H1 (cell line): ENCODE measurements around the gene CERCAM. TPM values are rescaled to one million over a fixed set of nuclear protein-coding genes. Genes with fewer than 3 reads are reported as not detected.

Experiments used
- CTCF ChIA-PET: fragments of 300-600 bp; sonication (Branson Sonifier 250); formaldehyde crosslinking; loops from one replicate; lab custom pipeline; 2021; ENCODE audit not compliant: partially characterized antibody; lab: Charles Lee
- POLR2A ChIA-PET: fragments of 300-600 bp; sonication (Branson Sonifier 250); formaldehyde crosslinking; loops from one replicate; lab custom pipeline; 2021; ENCODE audit warnings: inconsistent platforms; ENCODE audit not compliant: partially characterized antibody; lab: Charles Lee
- DNase-seq, 2 experiments: peaks; one replicate each; pipeline versions ENCODE4 v3.0.0 to v3.0.0-alpha.2; 2010 to 2022; ENCODE audit warnings: low spot score in 2 of 2, low read depth in 1 of 2, mixed read lengths in 1 of 2
- FAIRE-seq: peaks from 2 replicates; lab custom pipeline; 2011; peaks lifted over from hg19 to GRCh38; lab: Jason Lieb, UNC
- H2AFZ ChIP-seq: 2 replicates; pipeline ENCODE4 v1.8.1; 2012; ENCODE audit warnings: low read length, inconsistent platforms
- H2AK5ac ChIP-seq: 2 replicates; pipeline ENCODE4 v1.6.1; 2013; ENCODE audit warnings: low read depth, low read length
- H2BK120ac ChIP-seq: replicated peaks from 2 replicates; pipeline ENCODE3; 2013; ENCODE audit warnings: low read depth, low read length, inconsistent platforms
- H2BK12ac ChIP-seq: 2 replicates; pipeline ENCODE4 v1.6.1; 2013; ENCODE audit warnings: low read depth, low read length
- H2BK15ac ChIP-seq: 2 replicates; pipeline ENCODE4 v1.6.1; 2013; ENCODE audit warnings: low read length
- H2BK20ac ChIP-seq: 2 replicates; pipeline ENCODE4 v1.6.1; 2013; ENCODE audit warnings: low read length
- H2BK5ac ChIP-seq: 2 replicates; pipeline ENCODE4 v1.6.1; 2013; ENCODE audit warnings: low read depth, low read length
- H3K14ac ChIP-seq: 2 replicates; pipeline ENCODE4 v1.6.1; 2013; ENCODE audit warnings: inconsistent platforms; ENCODE audit not compliant: insufficient read length
- H3K18ac ChIP-seq: 2 replicates; pipeline ENCODE4 v1.6.1; 2013; ENCODE audit warnings: low read length; ENCODE audit errors: extremely low read depth
- H3K23ac ChIP-seq: 2 replicates; pipeline ENCODE4 v1.6.1; 2013; ENCODE audit warnings: inconsistent platforms; ENCODE audit not compliant: insufficient read length
- H3K23me2 ChIP-seq: 2 replicates; pipeline ENCODE4 v1.6.1; 2013; ENCODE audit warnings: low read depth, low read length
- H3K27ac ChIP-seq: 2 replicates; pipeline ENCODE4 v1.6.1; 2011; ENCODE audit warnings: low read depth, low read length, inconsistent platforms
- H3K27me3 ChIP-seq, 4 experiments: replicated peaks in 1 of 4; 1 replicate in 1 of 4; 2 replicates in 3 of 4; pipeline versions ENCODE4 v1.6.1 to v1.8.1; 2011 to 2013; ENCODE audit warnings: low read length in 3 of 4, mild to moderate bottlenecking in 3 of 4, inconsistent platforms in 2 of 4, mixed read lengths in 2 of 4, moderate library complexity in 1 of 4; ENCODE audit not compliant: control insufficient read depth in 3 of 4, insufficient read depth in 3 of 4; ENCODE audit errors: extremely low read depth in 1 of 4
- H3K36me3 ChIP-seq, 4 experiments: 2 replicates each; pipeline versions ENCODE4 v1.6.1 to v1.8.1; 2011 to 2013; ENCODE audit warnings: mild to moderate bottlenecking in 4 of 4, low read length in 3 of 4, moderate library complexity in 2 of 4, control low read depth in 1 of 4, inconsistent platforms in 1 of 4; ENCODE audit not compliant: insufficient read depth in 4 of 4, control insufficient read depth in 2 of 4
- H3K4ac ChIP-seq: replicated peaks from 2 replicates; pipeline ENCODE3; 2013; ENCODE audit warnings: low read length, low read depth, mixed read lengths, inconsistent platforms; ENCODE audit not compliant: insufficient read length
- H3K4me1 ChIP-seq, 4 experiments: replicated peaks in 1 of 4; 1 replicate in 1 of 4; 2 replicates in 3 of 4; pipeline versions ENCODE4 v1.6.1 to v1.8.1; 2011 to 2013; ENCODE audit warnings: low read length in 3 of 4, inconsistent platforms in 2 of 4, mixed read lengths in 1 of 4; ENCODE audit not compliant: insufficient read depth in 4 of 4, control insufficient read depth in 3 of 4
- H3K4me2 ChIP-seq, 2 experiments: 2 replicates each; pipeline versions ENCODE4 v1.6.1 to v1.8.1; 2011 to 2013; ENCODE audit warnings: low read depth in 2 of 2, low read length in 2 of 2, control low read depth in 1 of 2, inconsistent platforms in 1 of 2, mild to moderate bottlenecking in 1 of 2; ENCODE audit not compliant: insufficient read depth in 1 of 2
- H3K4me3 ChIP-seq, 4 experiments: fragments of 200-600, 300-600 bp in 1 of 4; sonication (generic), shearing (Covaris generic), sonication (Bioruptor Twin) in 1 of 4; 2 replicates each; pipeline versions ENCODE4 v1.5.1 to v1.8.1; 2011 to 2016; ENCODE audit warnings: low read length in 4 of 4, low read depth in 3 of 4, control low read depth in 2 of 4, inconsistent platforms in 2 of 4, mild to moderate bottlenecking in 2 of 4, mixed read lengths in 1 of 4, moderate library complexity in 1 of 4; ENCODE audit not compliant: insufficient read depth in 2 of 4; ENCODE audit errors: extremely low read depth in 1 of 4
- H3K56ac ChIP-seq: replicated peaks from 2 replicates; pipeline ENCODE3; 2013; ENCODE audit warnings: low read depth, mild to moderate bottlenecking, mixed read lengths, low read length, inconsistent platforms; ENCODE audit not compliant: insufficient read length
- H3K79me1 ChIP-seq: 2 replicates; pipeline ENCODE4 v1.6.1; 2013; ENCODE audit warnings: low read depth, low read length, control low read depth
- H3K79me2 ChIP-seq, 2 experiments: 2 replicates each; pipeline versions ENCODE4 v1.6.1 to v1.8.1; 2012 to 2013; ENCODE audit warnings: low read length in 2 of 2, mild to moderate bottlenecking in 2 of 2, inconsistent platforms in 1 of 2; ENCODE audit not compliant: insufficient read depth in 2 of 2, control insufficient read depth in 1 of 2
- H3K9ac ChIP-seq, 4 experiments: replicated peaks in 1 of 4; 1 replicate in 1 of 4; 2 replicates in 3 of 4; pipeline versions ENCODE4 v1.6.1 to v1.8.1; 2011 to 2013; ENCODE audit warnings: low read depth in 3 of 4, low read length in 3 of 4, control low read depth in 2 of 4, mild to moderate bottlenecking in 2 of 4, moderate library complexity in 2 of 4, inconsistent platforms in 1 of 4; ENCODE audit errors: extremely low read depth in 1 of 4
- H3K9me3 ChIP-seq, 2 experiments: 2 replicates each; pipeline versions ENCODE4 v1.6.1 to v1.8.1; 2012 to 2013; ENCODE audit warnings: mild to moderate bottlenecking in 2 of 2, moderate library complexity in 2 of 2, control low read depth in 1 of 2, inconsistent platforms in 1 of 2, low read depth in 1 of 2, low read length in 1 of 2, mixed read lengths in 1 of 2; ENCODE audit not compliant: insufficient read depth in 2 of 2
- H4K20me1 ChIP-seq, 2 experiments: replicated peaks in 1 of 2; 2 replicates each; pipeline versions ENCODE3 to v1.8.1; 2011 to 2013; ENCODE audit warnings: inconsistent platforms in 2 of 2, low read length in 2 of 2, mild to moderate bottlenecking in 1 of 2; ENCODE audit not compliant: insufficient read depth in 2 of 2, control insufficient read depth in 1 of 2
- H4K5ac ChIP-seq: 2 replicates; pipeline ENCODE4 v1.6.1; 2013; ENCODE audit warnings: low read length, low read depth, mixed read lengths, inconsistent platforms; ENCODE audit not compliant: insufficient read length
- H4K8ac ChIP-seq: 2 replicates; pipeline ENCODE4 v1.8.0; 2013; ENCODE audit warnings: mild to moderate bottlenecking, moderate library complexity, low read length, inconsistent platforms; ENCODE audit not compliant: insufficient read depth; ENCODE audit errors: extremely low read depth
- H4K91ac ChIP-seq: replicated peaks from 2 replicates; pipeline ENCODE3; 2013; ENCODE audit warnings: low read length, mixed read lengths, inconsistent platforms; ENCODE audit not compliant: insufficient read length
- GTF2F1 ChIP-seq: IDR thresholded peaks from 2 replicates; pipeline ENCODE4 v1.6.1; 2012; ENCODE audit warnings: low read depth, low read length, improper control_type of control experiment, borderline replicate concordance
- NRF1 ChIP-seq: IDR thresholded peaks from 2 replicates; pipeline ENCODE4 v1.6.1; 2011; ENCODE audit warnings: mild to moderate bottlenecking, low read depth, low read length, improper control_type of control experiment
- SP2 ChIP-seq: IDR thresholded peaks from 2 replicates; pipeline ENCODE4 v1.6.1; 2012; ENCODE audit warnings: mild to moderate bottlenecking, low read length, inconsistent platforms
- TAF7 ChIP-seq: optimal IDR thresholded peaks from 2 replicates; pipeline ENCODE3; 2011; ENCODE audit warnings: low read depth, mild to moderate bottlenecking, inconsistent platforms, low read length, moderate library complexity, borderline replicate concordance
- ZNF274 ChIP-seq: IDR thresholded peaks from 2 replicates; pipeline ENCODE4 v1.7.0; 2012; ENCODE audit warnings: low read length, borderline replicate concordance; ENCODE audit errors: extremely low read depth
- WGBS, 2 experiments: shearing (Covaris generic) in 1 of 2; methylation state at CpG; one replicate each; pipeline versions ENCODE4 v1.1.6 to v1.1.7; 2013 to 2015; ENCODE audit warnings: low lambda C conversion rate in 2 of 2, mixed read lengths in 2 of 2, inconsistent platforms in 1 of 2, low coverage in 1 of 2, missing lambda C conversion rate in 1 of 2; ENCODE audit not compliant: insufficient replicate concordance in 2 of 2, insufficient coverage in 1 of 2, insufficient read length in 1 of 2; ENCODE audit errors: extremely low coverage in 1 of 2, missing lambda C conversion rate in 1 of 2; 5-methylcytosine and 5-hydroxymethylcytosine counted together
- polyA plus RNA-seq, 7 experiments: library from polyadenylated mRNA; depleted of rRNA in 3 of 7; stranded (reverse) in 5 of 7; unstranded in 2 of 7; fragments of >200 nt in 5 of 7; fragments of 200-250 nt in 2 of 7; gene quantifications; 1 replicate in 5 of 7; 2 replicates in 1 of 7; 4 replicates in 1 of 7; pipeline versions ENCODE4 v1.2.1 to v1.2.3, GENCODE V29; 2011 to 2013; ENCODE audit warnings: missing spikeins in 2 of 7, mixed read lengths in 2 of 7
- total RNA-seq: library from RNA; stranded (reverse); fragmentation: NEBNext Ultra II Directional; extraction: Animal tissue kit (Norgen Biotek cat#: 25700); gene quantifications from 2 replicates; pipeline ENCODE4 v1.2.1, GENCODE V29; 2021

CERCAM gene
- total and polyA plus RNA-seq, 2 of the 8 experiments (the other 6 are each of a cell fraction or from before 2014, with no cell fraction given), result 3.1 to 5.2 TPM

- FAIRE-seq (no peak), DNase-seq (no peak)
- Histone ChIP-seq H3K23me2 (no peaks in the 10 kb centered on the region), H2AFZ (no peak overlapping the region), H3K23ac (no peak overlapping the region), H3K27ac (no peak overlapping the region), H3K36me3 (no peaks in the 10 kb centered on the region), H3K18ac (no peak overlapping the region), H3K79me1 (no peaks in the 10 kb centered on the region), H3K27me3 (no peaks in the 10 kb centered on the region), H3K14ac (no peak overlapping the region), H2BK15ac (no peak overlapping the region), H2BK5ac (peak overlapping the region; percentile 16; the same call in 1 of the 2 replicates), H3K4me1 (peaks cover 0 to 6% (median 0%) of the 10 kb centered on the region in 4 experiments; a peak in 2 of 7 replicates), H3K79me2 (no peaks in the 10 kb centered on the region), H4K20me1 (no peaks in the 10 kb centered on the region), H2BK20ac (no peak overlapping the region), H3K4me2 (no peak overlapping the region), H3K56ac (no peak overlapping the region), H3K4me3 (no peak overlapping the region), H3K4ac (no peak overlapping the region), H4K8ac (peak overlapping the region; percentile 38; the same call in 1 of the 2 replicates), H4K91ac (no peak overlapping the region), H3K9me3 (no peaks in the 10 kb centered on the region), H3K9ac (no peak overlapping the region), H4K5ac (no peak overlapping the region), H2BK12ac (no peak overlapping the region), H2BK120ac (no peak overlapping the region), H2AK5ac (no peak overlapping the region)
- ChIA-PET POLR2A (interaction anchor here (0.6 to 0.8 kb wide), 3 partner anchors 25 to 856 kb away, joined by 3 to 4 read pairs (median 3); no protein-coding TSS in a partner anchor), CTCF (interaction anchor here (0.6 to 4.2 kb wide), 15 partner anchors 9 to 134 kb away, joined by 3 to 25 read pairs (median 3); no protein-coding TSS in a partner anchor)
- WGBS, 2 experiments, result 91% methylated on average over 22 of the region's 22 CpGs; no CpG with 5 or more reads in 1 of the 2 experiments
- no peak for TF ChIP-seq GTF2F1
- TF ChIP-seq TAF7, result no peak
- TF ChIP-seq SP2, result no peak
- TF ChIP-seq NRF1, result no peak
- TF ChIP-seq ZNF274, result no peak
Measured at GRCh38 chr9:128428644-128429512, 8.2 kb downstream of the CERCAM start.
